ENCODE results near the gene CCDC120.

Gene CCDC120, protein sequence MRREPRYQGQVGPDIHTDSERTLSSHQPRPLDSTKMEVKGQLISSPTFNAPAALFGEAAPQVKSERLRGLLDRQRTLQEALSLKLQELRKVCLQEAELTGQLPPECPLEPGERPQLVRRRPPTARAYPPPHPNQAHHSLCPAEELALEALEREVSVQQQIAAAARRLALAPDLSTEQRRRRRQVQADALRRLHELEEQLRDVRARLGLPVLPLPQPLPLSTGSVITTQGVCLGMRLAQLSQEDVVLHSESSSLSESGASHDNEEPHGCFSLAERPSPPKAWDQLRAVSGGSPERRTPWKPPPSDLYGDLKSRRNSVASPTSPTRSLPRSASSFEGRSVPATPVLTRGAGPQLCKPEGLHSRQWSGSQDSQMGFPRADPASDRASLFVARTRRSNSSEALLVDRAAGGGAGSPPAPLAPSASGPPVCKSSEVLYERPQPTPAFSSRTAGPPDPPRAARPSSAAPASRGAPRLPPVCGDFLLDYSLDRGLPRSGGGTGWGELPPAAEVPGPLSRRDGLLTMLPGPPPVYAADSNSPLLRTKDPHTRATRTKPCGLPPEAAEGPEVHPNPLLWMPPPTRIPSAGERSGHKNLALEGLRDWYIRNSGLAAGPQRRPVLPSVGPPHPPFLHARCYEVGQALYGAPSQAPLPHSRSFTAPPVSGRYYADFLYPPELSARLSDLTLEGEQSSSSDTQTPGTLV

DNA sequence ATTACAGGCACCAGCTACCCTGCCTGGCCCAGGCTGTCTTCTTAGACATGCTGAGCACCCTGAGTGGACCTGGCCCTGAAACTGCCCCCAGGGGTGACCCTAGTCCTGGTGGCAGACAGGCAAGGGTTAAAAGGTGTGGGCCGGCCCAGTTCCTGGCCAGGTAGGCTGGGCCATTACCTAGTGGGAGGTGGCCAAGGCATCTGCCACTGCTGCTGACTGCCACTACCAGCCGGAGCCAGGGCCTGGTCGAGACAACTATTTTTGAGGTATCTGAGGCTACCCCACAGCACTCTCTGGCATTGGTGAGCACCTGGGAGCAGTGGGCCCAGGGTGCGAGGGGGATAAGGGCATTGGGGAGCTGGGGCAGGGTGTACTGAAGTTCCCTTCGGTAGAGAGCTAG, at the start of gene CCDC120:
TSS of gene CCDC120 (plus strand) at position 206 of the 400 bp plus-strand sequence. CDS start 3,043 bp downstream, outside the sequence.
- H3K4me3 ChIP-seq (ENCODE audit: low read depth, low read length): no peak within 1 kb of the TSS
- TF ChIP-seq, protein P1, sequence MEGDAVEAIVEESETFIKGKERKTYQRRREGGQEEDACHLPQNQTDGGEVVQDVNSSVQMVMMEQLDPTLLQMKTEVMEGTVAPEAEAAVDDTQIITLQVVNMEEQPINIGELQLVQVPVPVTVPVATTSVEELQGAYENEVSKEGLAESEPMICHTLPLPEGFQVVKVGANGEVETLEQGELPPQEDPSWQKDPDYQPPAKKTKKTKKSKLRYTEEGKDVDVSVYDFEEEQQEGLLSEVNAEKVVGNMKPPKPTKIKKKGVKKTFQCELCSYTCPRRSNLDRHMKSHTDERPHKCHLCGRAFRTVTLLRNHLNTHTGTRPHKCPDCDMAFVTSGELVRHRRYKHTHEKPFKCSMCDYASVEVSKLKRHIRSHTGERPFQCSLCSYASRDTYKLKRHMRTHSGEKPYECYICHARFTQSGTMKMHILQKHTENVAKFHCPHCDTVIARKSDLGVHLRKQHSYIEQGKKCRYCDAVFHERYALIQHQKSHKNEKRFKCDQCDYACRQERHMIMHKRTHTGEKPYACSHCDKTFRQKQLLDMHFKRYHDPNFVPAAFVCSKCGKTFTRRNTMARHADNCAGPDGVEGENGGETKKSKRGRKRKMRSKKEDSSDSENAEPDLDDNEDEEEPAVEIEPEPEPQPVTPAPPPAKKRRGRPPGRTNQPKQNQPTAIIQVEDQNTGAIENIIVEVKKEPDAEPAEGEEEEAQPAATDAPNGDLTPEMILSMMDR (IDR thresholded peaks at IDR 0.05; ENCODE audit: low read depth, low read length): no peak

DNA sequence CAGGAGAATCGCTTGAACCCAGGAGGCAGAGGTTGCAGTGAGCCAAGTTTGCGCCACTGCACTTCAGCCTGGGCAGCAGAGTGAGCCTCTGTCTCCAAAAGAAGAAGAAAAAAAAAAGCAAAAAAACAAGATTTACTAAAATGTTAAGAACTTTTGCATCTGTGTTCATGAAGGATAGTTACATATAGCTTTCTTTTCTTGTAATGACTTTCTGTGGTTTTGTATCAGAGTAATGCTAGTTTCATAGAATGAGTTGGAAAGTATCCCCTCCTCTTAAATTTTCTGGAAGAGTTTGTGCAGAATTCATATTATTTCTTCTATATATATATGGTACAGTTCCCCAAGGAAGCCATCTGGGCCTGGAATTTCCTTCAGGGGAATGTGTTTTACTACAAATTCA, 39.7 kb upstream of the CCDC120 start:
- no peak overlapping the region for H3K4me3 ChIP-seq (ENCODE audit: low read depth, low read length)
- TF ChIP-seq, protein P1 (IDR thresholded peaks at IDR 0.05; ENCODE audit: low read depth, low read length): no peak

DNA sequence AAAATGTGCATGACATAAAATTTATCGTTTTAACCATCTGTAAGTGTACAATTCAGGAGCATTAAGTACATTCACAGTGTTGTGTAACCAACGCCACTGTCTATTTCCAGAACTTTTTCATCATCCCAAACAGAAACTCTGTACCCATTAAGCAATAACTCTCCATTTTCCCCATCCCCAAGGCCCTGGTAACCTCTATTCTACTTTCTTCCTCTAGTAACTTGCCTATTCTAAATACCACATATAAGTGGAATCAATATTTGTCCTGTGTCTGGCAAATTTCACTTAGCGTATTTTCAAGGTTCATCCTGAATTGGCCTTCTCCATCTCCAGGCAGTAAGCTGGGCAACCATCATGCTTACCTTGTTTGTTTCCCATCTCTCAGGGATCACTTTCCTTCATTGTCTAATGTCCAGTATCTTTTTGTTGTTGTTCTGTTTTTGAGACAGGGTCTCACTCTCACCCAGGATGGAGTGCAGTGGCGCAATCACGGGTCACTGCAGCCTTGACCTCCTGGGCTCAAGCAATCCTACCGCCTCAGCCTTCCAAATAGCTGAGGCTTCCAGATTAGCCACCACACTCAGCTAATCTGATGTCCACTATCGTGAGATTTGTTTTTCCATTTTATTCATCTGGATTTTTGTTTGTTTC, 39.1 kb upstream of the CCDC120 start:
- TF ChIP-seq, protein P1 (IDR thresholded peaks at IDR 0.05; ENCODE audit: low read depth, low read length): no peak
- H3K4me3 ChIP-seq (ENCODE audit: low read depth, low read length): no peak overlapping the region

DNA sequence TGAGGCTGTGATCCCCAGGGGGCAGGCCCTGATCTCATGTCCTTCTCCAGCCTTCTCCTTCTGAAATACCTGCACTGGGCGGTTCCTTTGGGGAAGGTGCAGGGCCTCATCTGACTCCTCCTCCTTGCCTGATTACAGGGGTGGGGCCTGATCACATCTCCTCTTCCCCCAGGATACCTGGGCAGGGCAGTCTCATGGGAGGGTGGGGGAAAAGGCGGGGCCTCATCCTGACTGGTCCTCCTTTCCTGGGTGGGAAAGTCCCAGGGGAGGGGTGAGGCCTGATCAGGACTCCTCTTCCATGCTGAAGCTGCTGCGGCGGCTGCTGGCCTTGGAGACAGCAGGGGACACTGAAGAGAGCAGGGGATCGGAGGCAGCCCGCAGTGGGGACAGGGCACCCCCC, 28.9 kb upstream of the CCDC120 start:
- no peak overlapping the region for H3K4me3 ChIP-seq (ENCODE audit: low read depth, low read length)
- TF ChIP-seq, protein P1 (IDR thresholded peaks at IDR 0.05; ENCODE audit: low read depth, low read length): no peak

DNA sequence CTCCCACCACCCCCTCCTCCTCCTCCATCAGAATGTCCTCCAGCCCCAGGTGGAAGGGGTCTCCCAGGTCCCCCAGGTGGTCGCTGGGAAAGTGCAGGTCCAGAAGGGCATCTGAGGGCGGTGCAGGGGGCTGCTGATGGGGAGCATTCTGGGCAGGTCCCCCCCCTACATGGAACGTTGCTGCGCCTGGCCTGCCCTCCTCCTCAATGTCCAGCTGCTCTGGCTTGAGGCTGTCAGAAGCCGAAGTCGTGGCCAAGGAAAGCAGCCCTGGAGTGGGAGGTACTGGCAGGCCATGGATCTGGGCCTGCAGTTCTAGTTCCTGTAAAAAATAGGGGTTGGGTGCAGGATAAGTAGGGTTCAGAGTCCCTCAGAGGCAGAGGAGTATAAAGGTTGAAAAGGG, 28.5 kb upstream of the CCDC120 start:
- TF ChIP-seq, protein P1 (IDR thresholded peaks at IDR 0.05; ENCODE audit: low read depth, low read length): no peak

DNA sequence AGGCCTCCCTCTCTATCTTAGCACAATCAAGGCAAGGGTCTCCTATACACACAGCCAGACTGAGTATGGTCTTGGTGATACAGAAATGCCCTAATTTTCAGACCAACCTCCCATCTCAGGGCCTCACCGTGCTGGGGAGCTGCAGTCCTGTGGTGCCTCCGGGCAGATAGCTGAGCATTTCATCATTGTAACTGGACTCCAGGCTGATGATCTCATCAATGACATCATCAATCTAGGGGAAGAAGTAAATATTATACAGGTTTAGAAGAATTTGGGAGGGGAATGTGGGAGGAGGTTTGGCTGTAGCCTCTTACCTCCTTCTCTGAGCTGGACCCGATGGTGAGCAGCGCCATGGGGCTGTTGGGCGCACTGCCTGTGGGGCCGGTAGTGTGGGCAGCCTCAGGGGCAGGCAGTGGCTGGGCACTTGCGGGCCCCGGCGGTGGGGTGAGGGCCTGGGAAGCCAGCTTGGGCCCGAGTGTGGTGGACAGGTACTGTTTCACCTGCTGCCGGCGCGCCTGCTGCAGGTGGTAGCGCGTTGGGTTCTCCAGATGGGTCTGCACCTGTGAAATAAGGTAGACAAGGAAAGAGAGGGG, 20.8 kb upstream of the CCDC120 start:
- H3K4me3 ChIP-seq (ENCODE audit: low read depth, low read length): no peak overlapping the region
- TF ChIP-seq, protein P1 (IDR thresholded peaks at IDR 0.05; ENCODE audit: low read depth, low read length): no peak

More for the DNA sequence above, 28.5 kb upstream of the CCDC120 start:
- H3K4me3 ChIP-seq (ENCODE audit: low read depth, low read length): no peak overlapping the region
